ENCODE results near the gene GADL1. TPM values are rescaled to one million over a fixed set of nuclear protein-coding genes. Genes with fewer than 3 reads are reported as not detected.
A peak's percentile ranks its signal among the peaks of the same experiment; 100 is the strongest.

Gene GADL1
- total and polyA plus RNA-seq, 12 donors, result 0.06 to 0.55 (median 0.13) TPM; not detected in 3

- Histone ChIP-seq H3K27me3 (no peaks in the 10 kb centered on the region), H3K27ac (peak overlapping the region in 3 of 5 donors; percentile 28 to 69 (median 54)), H3K36me3 (replicated peaks in 1 of 2) (peaks cover 0 to 26% of the 10 kb centered on the region in 2 donors), H3K4me3 (no peak overlapping the region), H3K9me3 (replicated peaks in 1 of 3) (no peaks in the 10 kb centered on the region), H3K4me1 (replicated peaks in 1 of 2) (peaks cover 25 to 82% of the 10 kb centered on the region in 2 donors)
- 67 to 77% (median 70%) methylated on average over 18 of the region's 18 CpGs for WGBS, 4 donors
- intact Hi-C loops (cut with DNase I), result loop anchor here in 1 of 2 donors (10.0 kb wide), 1 partner anchor 166 kb away; no protein-coding TSS in a partner anchor
- DNase-seq, result no peak
- TF ChIP-seq POLR2A (IDR thresholded peaks at IDR 0.05) (no peak), CTCF (IDR thresholded peaks at IDR 0.05) (no peak)
Observed at GRCh38 chr3:30680789-30681648, 213.4 kb downstream of the GADL1 start.

GRCh38 chr3:30679045-30679444 lies 215.4 kb downstream of the GADL1 start:
- peaks cover 0 to 43% of the 10 kb centered on the region in 2 donors for H3K36me3 ChIP-seq (replicated peaks in 1 of 2)
- DNase-seq, result no peak
- no peaks in the 10 kb centered on the region for H3K27me3 ChIP-seq
- H3K9me3 ChIP-seq (replicated peaks in 1 of 3), result no peaks in the 10 kb centered on the region
- H3K4me3 ChIP-seq, result no peak overlapping the region
- TF ChIP-seq CTCF (IDR thresholded peaks at IDR 0.05) (no peak), POLR2A (IDR thresholded peaks at IDR 0.05) (no peak)
- intact Hi-C loops (cut with DNase I), result no loop called here
- peaks cover 20 to 75% of the 10 kb centered on the region in 2 donors for H3K4me1 ChIP-seq (replicated peaks in 1 of 2)
- H3K27ac ChIP-seq, result peak overlapping the region in 2 of 5 donors; percentile 3 to 19

DNA sequence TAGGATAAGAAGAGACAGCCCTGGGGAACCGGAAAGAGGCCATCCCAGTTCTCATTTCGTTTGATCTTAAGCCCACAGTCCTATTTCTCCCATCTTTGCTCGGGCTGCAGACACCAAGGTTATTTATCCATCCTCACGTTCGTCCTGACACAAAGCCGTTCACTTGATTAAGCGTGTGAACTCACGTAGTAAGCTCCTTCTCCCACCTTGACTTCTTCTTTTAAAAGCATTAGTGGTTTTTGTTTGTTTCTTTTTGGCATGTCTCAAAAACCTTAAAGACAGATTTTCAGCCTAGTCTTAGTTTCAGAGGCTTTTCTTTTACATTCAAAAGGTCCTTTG lies 217.1 kb downstream of the GADL1 start:
- intact Hi-C loops (cut with DNase I), result no loop called here
- H3K4me3 ChIP-seq, result no peak overlapping the region
- WGBS, 4 donors, result 59 to 66% (median 63%) methylated on average over 8 of the region's 8 CpGs
- peaks cover 0 to 54% of the 10 kb centered on the region in 2 donors for H3K36me3 ChIP-seq (replicated peaks in 1 of 2)
- no peaks in the 10 kb centered on the region for H3K27me3 ChIP-seq
- peak overlapping the region in 2 of 5 donors; percentile 2 to 13 for H3K27ac ChIP-seq
- H3K9me3 ChIP-seq (replicated peaks in 1 of 3), result no peaks in the 10 kb centered on the region
- DNase-seq, result no peak
- H3K4me1 ChIP-seq (replicated peaks in 1 of 2), result peaks cover 18 to 72% of the 10 kb centered on the region in 2 donors
- TF ChIP-seq POLR2A (IDR thresholded peaks at IDR 0.05) (no peak), CTCF (IDR thresholded peaks at IDR 0.05) (no peak)

DNA sequence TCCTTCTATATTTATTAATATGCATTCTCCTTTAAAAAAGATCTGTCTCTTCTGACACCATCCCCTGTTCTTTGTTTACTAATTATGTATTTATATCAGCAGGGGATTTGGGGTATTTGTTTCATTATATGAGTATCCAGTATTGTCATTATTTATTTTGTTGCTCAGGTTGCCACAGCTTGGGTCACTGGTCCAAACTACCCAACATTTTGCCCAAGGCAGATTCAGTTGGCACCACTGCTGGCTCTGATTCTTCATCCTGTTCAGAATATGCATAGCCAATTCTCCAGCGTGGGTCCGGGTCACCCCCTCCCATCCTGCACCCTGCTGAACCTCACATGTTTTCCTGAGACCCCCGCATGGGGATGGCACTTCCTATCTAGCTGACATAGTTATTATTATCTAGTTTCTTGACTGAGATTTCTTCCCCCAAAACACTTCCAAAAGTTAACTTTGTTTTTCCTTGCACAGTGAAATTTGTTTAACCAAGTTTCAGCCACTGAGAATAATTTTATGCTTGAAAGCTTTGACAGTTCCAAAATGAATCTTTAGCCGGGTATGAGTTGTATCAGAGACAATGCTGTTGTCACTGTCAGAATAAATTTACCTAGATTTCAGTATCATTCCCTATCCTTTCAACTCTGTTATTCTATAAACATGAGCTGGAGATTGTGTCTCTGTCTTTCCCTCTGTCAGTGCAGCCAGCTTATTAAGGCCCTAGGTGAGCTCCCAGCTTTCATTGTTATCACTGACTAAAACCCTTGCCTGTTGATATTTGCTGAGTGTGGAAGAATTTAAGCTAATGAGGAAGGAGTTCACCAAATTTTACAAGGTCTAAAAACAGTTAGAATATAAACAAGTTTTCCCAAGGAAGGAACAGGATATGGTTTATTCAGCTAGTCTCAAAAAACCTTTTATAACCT lies 217.8 kb downstream of the GADL1 start:
- H3K27ac ChIP-seq, result peak overlapping the region in 1 of 5 donors; percentile 13
- no peak for DNase-seq
- TF ChIP-seq CTCF (IDR thresholded peaks at IDR 0.05), result no peak
- no peak for TF ChIP-seq POLR2A (IDR thresholded peaks at IDR 0.05)
- intact Hi-C loops (cut with DNase I), result no loop called here
- no peak overlapping the region for H3K4me3 ChIP-seq
- H3K36me3 ChIP-seq (replicated peaks in 1 of 2), result peaks cover 0 to 60% of the 10 kb centered on the region in 2 donors
- no peaks in the 10 kb centered on the region for H3K9me3 ChIP-seq (replicated peaks in 1 of 3)
- WGBS, 4 donors, result 79 to 83% (median 81%) methylated on average over 4 of the region's 4 CpGs
- peaks cover 18 to 69% of the 10 kb centered on the region in 2 donors for H3K4me1 ChIP-seq (replicated peaks in 1 of 2)
- no peaks in the 10 kb centered on the region for H3K27me3 ChIP-seq

All from adrenal gland (tissue), 12 donors.